PFSK-1 (cell line): ENCODE measurements around the gene AOPEP.

Experiments used
- FOXP2 ChIP-seq: optimal IDR thresholded peaks from 2 replicates; pipeline ENCODE3; 2011; ENCODE audit warnings: borderline replicate concordance, control low read depth, inconsistent platforms; ENCODE audit not compliant: insufficient read depth; ENCODE audit errors: extremely low read length, extremely low read depth
- POLR2AphosphoS5 ChIP-seq: IDR thresholded peaks from 2 replicates; pipeline ENCODE4 v1.6.1; 2012; ENCODE audit warnings: low read depth, mild to moderate bottlenecking, control low read depth, low read length, moderate library complexity
- SIN3A ChIP-seq: IDR thresholded peaks from 2 replicates; pipeline ENCODE4 v1.6.1; 2012; ENCODE audit warnings: mild to moderate bottlenecking, low read length, moderate library complexity, borderline replicate concordance; ENCODE audit not compliant: insufficient read depth
- TAF1 ChIP-seq: IDR thresholded peaks from 2 replicates; pipeline ENCODE4 v1.6.1; 2012; ENCODE audit warnings: low read length, control low read depth, borderline replicate concordance; ENCODE audit not compliant: insufficient read depth
- TF ChIP-seq, protein P1 (sequence below), 2 experiments: IDR thresholded peaks; 2 replicates each; pipeline versions ENCODE4 v1.6.1 to v1.8.0; 2011 to 2012; ENCODE audit warnings: low read depth in 2 of 2, low read length in 2 of 2, control low read depth in 1 of 2, inconsistent platforms in 1 of 2, mild to moderate bottlenecking in 1 of 2, moderate library complexity in 1 of 2; ENCODE audit not compliant: insufficient read depth in 1 of 2

AOPEP gene

GRCh38 chr9:95028853-95029219, 302.3 kb downstream of the AOPEP start:
- TF ChIP-seq TAF1 (no peak), POLR2AphosphoS5 (no peak), FOXP2 (no peak), SIN3A (no peak)
- TF ChIP-seq, protein P1, sequence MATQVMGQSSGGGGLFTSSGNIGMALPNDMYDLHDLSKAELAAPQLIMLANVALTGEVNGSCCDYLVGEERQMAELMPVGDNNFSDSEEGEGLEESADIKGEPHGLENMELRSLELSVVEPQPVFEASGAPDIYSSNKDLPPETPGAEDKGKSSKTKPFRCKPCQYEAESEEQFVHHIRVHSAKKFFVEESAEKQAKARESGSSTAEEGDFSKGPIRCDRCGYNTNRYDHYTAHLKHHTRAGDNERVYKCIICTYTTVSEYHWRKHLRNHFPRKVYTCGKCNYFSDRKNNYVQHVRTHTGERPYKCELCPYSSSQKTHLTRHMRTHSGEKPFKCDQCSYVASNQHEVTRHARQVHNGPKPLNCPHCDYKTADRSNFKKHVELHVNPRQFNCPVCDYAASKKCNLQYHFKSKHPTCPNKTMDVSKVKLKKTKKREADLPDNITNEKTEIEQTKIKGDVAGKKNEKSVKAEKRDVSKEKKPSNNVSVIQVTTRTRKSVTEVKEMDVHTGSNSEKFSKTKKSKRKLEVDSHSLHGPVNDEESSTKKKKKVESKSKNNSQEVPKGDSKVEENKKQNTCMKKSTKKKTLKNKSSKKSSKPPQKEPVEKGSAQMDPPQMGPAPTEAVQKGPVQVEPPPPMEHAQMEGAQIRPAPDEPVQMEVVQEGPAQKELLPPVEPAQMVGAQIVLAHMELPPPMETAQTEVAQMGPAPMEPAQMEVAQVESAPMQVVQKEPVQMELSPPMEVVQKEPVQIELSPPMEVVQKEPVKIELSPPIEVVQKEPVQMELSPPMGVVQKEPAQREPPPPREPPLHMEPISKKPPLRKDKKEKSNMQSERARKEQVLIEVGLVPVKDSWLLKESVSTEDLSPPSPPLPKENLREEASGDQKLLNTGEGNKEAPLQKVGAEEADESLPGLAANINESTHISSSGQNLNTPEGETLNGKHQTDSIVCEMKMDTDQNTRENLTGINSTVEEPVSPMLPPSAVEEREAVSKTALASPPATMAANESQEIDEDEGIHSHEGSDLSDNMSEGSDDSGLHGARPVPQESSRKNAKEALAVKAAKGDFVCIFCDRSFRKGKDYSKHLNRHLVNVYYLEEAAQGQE (IDR thresholded peaks at IDR 0.05; ENCODE audit: insufficient read depth in 1 of 2, low read depth in 2 of 2, low read length in 2 of 2) = no peak

DNA sequence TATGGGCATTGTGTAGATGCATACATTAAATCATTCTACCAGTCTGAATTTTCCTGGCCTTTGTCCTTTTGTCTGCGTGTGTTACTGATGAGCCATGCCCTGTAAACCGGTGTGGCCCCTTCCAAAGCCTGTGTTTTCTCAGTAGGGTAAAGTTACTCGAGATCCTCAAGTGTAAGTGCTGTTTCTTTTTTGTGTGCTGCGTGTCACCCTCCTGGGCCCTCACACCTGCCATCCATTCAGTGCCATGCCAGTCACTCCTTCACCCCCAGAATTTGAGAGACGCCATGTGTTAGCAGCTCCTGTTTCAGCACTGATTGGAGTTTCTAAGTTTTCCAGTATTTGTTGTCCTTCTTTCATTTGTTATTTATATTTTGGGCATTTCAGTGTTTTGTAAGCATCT, 302.8 kb downstream of the AOPEP start:
- TF ChIP-seq POLR2AphosphoS5 = no peak
- TF ChIP-seq, protein P1 (IDR thresholded peaks at IDR 0.05; ENCODE audit: insufficient read depth in 1 of 2, low read depth in 2 of 2, low read length in 2 of 2) = no peak
- no peak for TF ChIP-seq SIN3A
- no peak for TF ChIP-seq TAF1
- no peak for TF ChIP-seq FOXP2

DNA sequence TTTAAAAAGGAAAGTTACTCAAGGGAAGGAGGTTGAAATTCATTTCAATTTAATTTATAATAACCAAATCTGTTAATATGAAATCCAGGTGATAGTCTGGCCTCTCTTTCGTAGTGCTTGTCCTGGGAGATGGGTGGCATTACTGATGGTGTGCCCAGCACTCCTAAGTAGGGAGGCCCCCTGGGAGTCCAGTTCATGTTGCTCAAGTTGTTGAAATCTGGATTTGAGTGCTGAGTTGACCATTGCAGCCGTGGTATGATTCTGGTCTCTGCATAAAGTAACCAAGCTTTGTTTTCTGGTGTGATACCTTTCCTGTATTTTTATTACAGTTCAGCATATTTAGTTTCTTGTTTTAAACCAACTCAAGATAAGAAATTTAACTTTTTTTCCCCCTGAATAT, 303.2 kb downstream of the AOPEP start:
- TF ChIP-seq TAF1 = no peak
- TF ChIP-seq, protein P1 (IDR thresholded peaks at IDR 0.05; ENCODE audit: insufficient read depth in 1 of 2, low read depth in 2 of 2, low read length in 2 of 2) = no peak
- no peak for TF ChIP-seq POLR2AphosphoS5
- TF ChIP-seq SIN3A = no peak
- no peak for TF ChIP-seq FOXP2

GRCh38 chr9:95030344-95030743, 303.8 kb downstream of the AOPEP start:
- TF ChIP-seq, protein P1 (IDR thresholded peaks at IDR 0.05; ENCODE audit: insufficient read depth in 1 of 2, low read depth in 2 of 2, low read length in 2 of 2) = no peak
- TF ChIP-seq SIN3A = no peak

DNA sequence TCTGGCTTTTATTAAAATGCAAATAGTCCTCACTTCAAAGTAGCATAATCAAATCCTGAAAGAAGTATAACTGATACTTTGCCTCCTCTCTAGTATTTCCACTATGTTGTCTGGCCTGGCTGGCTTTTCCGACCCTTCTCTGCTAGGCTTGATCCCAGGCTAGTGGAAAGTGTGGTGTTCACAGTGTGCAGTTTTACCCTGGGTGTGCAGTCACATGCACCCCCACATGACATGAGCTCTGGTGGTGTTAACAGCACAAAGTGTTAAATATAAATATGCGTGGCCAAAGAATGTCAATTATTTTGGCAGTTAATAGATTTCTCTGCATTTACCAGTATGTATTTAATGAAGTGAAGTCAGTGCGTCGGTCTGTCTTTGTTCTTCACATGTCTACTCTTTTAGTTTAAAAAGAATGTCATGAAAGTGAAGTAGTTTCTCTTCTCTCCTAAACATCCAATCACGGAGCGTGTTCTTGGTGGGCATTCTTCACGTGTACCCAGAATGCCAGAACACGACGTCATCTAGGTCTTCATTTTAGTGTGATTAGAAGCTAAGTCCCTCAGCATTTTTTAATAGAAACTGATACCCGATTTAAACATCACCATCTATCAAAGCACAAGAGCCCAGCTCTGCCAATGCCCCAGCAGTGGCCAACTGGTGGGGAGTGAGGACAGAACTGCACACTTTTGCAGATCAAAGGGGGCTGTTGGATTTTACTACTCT, 304.6 kb downstream of the AOPEP start:
- TF ChIP-seq TAF1 (no peak), FOXP2 (no peak)
- TF ChIP-seq, protein P1 (IDR thresholded peaks at IDR 0.05; ENCODE audit: insufficient read depth in 1 of 2, low read depth in 2 of 2, low read length in 2 of 2) = no peak
